ENCODE results near the gene RSPO3. TPM values are rescaled to one million over a fixed set of nuclear protein-coding genes. Genes with fewer than 3 reads are reported as not detected.
A peak's percentile ranks its signal among the peaks of the same experiment; 100 is the strongest.

The RSPO3 gene
- total RNA-seq, 1 donor from 2014 or later, result 2.6 TPM

- Histone ChIP-seq H3K27ac (ENCODE audit: low read depth, low read length) (no peak overlapping the region), H4K20me1 (ENCODE audit: insufficient read depth, low read length) (no peaks in the 10 kb centered on the region), H3K27me3 (ENCODE audit: insufficient read depth, low read length) (no peaks in the 10 kb centered on the region), H3K9ac (ENCODE audit: low read length) (no peak overlapping the region), H3K9me3 (ENCODE audit: insufficient read depth, low read depth, low read length) (no peaks in the 10 kb centered on the region), H3K4me1 (ENCODE audit: insufficient read depth, low read length) (peaks cover 4% of the 10 kb centered on the region), H3K4me2 (ENCODE audit: low read length) (peak overlapping the region; percentile 25), H2AFZ (ENCODE audit: low read depth, low read length) (no peak overlapping the region), H3K4me3 (ENCODE audit: insufficient read depth, low read depth, low read length) (no peak overlapping the region), H3K36me3 (ENCODE audit: insufficient read depth, low read length) (no peaks in the 10 kb centered on the region), H3K79me2 (ENCODE audit: insufficient read depth, low read length) (no peaks in the 10 kb centered on the region)
- Mint-ChIP-seq H3K4me3 (ENCODE audit: unreplicated experiment) (no peak overlapping the region), H3K4me1 (ENCODE audit: low read depth, unreplicated experiment) (peaks cover 54% of the 10 kb centered on the region), H3K27me3 (ENCODE audit: low read depth, unreplicated experiment) (no peaks in the 10 kb centered on the region), H3K9me3 (ENCODE audit: unreplicated experiment) (peaks cover 2% of the 10 kb centered on the region), H3K27ac (ENCODE audit: unreplicated experiment) (peak overlapping the region; percentile 85), H3K36me3 (ENCODE audit: low read depth, unreplicated experiment) (peaks cover 4% of the 10 kb centered on the region)
- TF ChIP-seq CTCF (IDR thresholded peaks at IDR 0.05; ENCODE audit: insufficient read depth, low read depth, low read length), result no peak
- TF ChIP-seq EZH2 (IDR thresholded peaks at IDR 0.05; ENCODE audit: insufficient read depth, low read length), result no peak
- DNase-seq (ENCODE audit: low read depth) (peak; percentile 72), FAIRE-seq (peak; percentile 23)
These were observed 60.3 kb downstream of the RSPO3 start for GRCh38 chr6:127178746-127179145.

DNA sequence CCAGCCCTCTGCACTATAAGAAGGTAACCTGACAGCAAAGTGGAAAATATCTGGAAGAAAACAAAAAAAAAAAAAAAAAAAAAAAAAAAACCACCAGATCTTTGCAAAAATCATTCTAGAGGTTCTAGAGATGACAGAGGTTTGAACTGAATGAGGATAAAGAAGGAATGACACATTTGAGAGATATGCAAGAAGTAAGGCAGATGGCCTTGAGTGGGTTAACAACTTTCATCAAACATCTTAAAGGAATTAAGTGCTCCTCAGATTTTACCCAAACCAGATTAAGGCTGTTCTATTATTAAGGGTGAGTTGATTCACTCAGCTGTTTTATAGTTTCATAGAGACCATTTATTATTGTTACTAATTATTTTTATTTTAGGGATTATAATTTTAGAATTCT, 62.0 kb downstream of the RSPO3 start:
- H3K79me2 ChIP-seq (ENCODE audit: insufficient read depth, low read length), result no peaks in the 10 kb centered on the region
- no peak overlapping the region for H3K4me2 ChIP-seq (ENCODE audit: low read length)
- peaks cover 4% of the 10 kb centered on the region for H3K4me1 ChIP-seq (ENCODE audit: insufficient read depth, low read length)
- no peaks in the 10 kb centered on the region for H3K9me3 ChIP-seq (ENCODE audit: insufficient read depth, low read depth, low read length)
- H3K9ac ChIP-seq (ENCODE audit: low read length), result no peak overlapping the region
- no peak overlapping the region for H3K4me3 Mint-ChIP-seq (ENCODE audit: unreplicated experiment)
- H3K9me3 Mint-ChIP-seq (ENCODE audit: unreplicated experiment), result peaks cover 2% of the 10 kb centered on the region
- no peaks in the 10 kb centered on the region for H3K27me3 ChIP-seq (ENCODE audit: insufficient read depth, low read length)
- no peak overlapping the region for H3K27ac ChIP-seq (ENCODE audit: low read depth, low read length)
- no peak for TF ChIP-seq CTCF (IDR thresholded peaks at IDR 0.05; ENCODE audit: insufficient read depth, low read depth, low read length)
- no peak for TF ChIP-seq EZH2 (IDR thresholded peaks at IDR 0.05; ENCODE audit: insufficient read depth, low read length)
- no peak overlapping the region for H2AFZ ChIP-seq (ENCODE audit: low read depth, low read length)
- FAIRE-seq (no peak), DNase-seq (ENCODE audit: low read depth) (no peak)
- H3K36me3 Mint-ChIP-seq (ENCODE audit: low read depth, unreplicated experiment), result peaks cover 4% of the 10 kb centered on the region
- no peaks in the 10 kb centered on the region for H3K36me3 ChIP-seq (ENCODE audit: insufficient read depth, low read length)
- no peaks in the 10 kb centered on the region for H4K20me1 ChIP-seq (ENCODE audit: insufficient read depth, low read length)
- H3K4me3 ChIP-seq (ENCODE audit: insufficient read depth, low read depth, low read length), result no peak overlapping the region
- peaks cover 53% of the 10 kb centered on the region for H3K4me1 Mint-ChIP-seq (ENCODE audit: low read depth, unreplicated experiment)
- H3K27me3 Mint-ChIP-seq (ENCODE audit: low read depth, unreplicated experiment), result no peaks in the 10 kb centered on the region
- peak overlapping the region; percentile 85 for H3K27ac Mint-ChIP-seq (ENCODE audit: unreplicated experiment)

DNA sequence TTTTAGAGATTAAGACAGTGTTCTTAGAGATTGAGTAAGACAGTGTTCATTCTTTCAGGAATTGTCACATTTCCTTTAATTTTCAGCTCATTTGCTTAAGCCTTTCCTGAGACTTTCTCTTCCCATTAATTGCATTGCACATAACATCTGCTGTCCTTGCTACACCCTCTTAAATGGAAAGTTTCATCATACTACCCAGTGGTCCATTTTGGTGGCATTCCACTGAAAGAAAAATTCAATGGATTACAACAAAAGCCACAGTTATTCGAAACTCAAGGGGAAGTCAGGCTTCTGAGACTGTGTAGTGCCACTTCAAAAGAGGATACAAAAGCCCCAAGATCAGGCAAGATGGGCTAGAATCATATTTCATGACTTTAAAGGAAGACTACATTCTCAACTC, 64.0 kb downstream of the RSPO3 start:
- Histone ChIP-seq H3K9ac (ENCODE audit: low read length) (no peak overlapping the region), H3K27ac (ENCODE audit: low read depth, low read length) (no peak overlapping the region), H3K27me3 (ENCODE audit: insufficient read depth, low read length) (no peaks in the 10 kb centered on the region), H2AFZ (ENCODE audit: low read depth, low read length) (no peak overlapping the region), H3K36me3 (ENCODE audit: insufficient read depth, low read length) (no peaks in the 10 kb centered on the region), H3K4me2 (ENCODE audit: low read length) (no peak overlapping the region), H3K9me3 (ENCODE audit: insufficient read depth, low read depth, low read length) (no peaks in the 10 kb centered on the region), H3K4me3 (ENCODE audit: insufficient read depth, low read depth, low read length) (no peak overlapping the region), H3K4me1 (ENCODE audit: insufficient read depth, low read length) (peaks cover 4% of the 10 kb centered on the region), H4K20me1 (ENCODE audit: insufficient read depth, low read length) (no peaks in the 10 kb centered on the region), H3K79me2 (ENCODE audit: insufficient read depth, low read length) (no peaks in the 10 kb centered on the region)
- FAIRE-seq, result no peak
- Mint-ChIP-seq H3K27me3 (ENCODE audit: low read depth, unreplicated experiment) (no peaks in the 10 kb centered on the region), H3K36me3 (ENCODE audit: low read depth, unreplicated experiment) (peaks cover 4% of the 10 kb centered on the region), H3K4me3 (ENCODE audit: unreplicated experiment) (no peak overlapping the region), H3K4me1 (ENCODE audit: low read depth, unreplicated experiment) (peaks cover 43% of the 10 kb centered on the region), H3K9me3 (ENCODE audit: unreplicated experiment) (peaks cover 2% of the 10 kb centered on the region), H3K27ac (ENCODE audit: unreplicated experiment) (peak overlapping the region; percentile 84)
- no peak for TF ChIP-seq CTCF (IDR thresholded peaks at IDR 0.05; ENCODE audit: insufficient read depth, low read depth, low read length)
- no peak for TF ChIP-seq EZH2 (IDR thresholded peaks at IDR 0.05; ENCODE audit: insufficient read depth, low read length)
- peak; percentile 72 for DNase-seq (ENCODE audit: low read depth)
